GM19395 (cell line): Measurements from ENCODE around the gene ACCSL.

Experiments
- ATAC-seq: cut with Tn5 transposase; IDR thresholded peaks from one replicate; pipeline ENCODE4 v1.9.1; 2021; ENCODE audit warnings: mild to moderate bottlenecking, moderate library complexity; ENCODE audit not compliant: unreplicated experiment

ACCSL gene

DNA sequence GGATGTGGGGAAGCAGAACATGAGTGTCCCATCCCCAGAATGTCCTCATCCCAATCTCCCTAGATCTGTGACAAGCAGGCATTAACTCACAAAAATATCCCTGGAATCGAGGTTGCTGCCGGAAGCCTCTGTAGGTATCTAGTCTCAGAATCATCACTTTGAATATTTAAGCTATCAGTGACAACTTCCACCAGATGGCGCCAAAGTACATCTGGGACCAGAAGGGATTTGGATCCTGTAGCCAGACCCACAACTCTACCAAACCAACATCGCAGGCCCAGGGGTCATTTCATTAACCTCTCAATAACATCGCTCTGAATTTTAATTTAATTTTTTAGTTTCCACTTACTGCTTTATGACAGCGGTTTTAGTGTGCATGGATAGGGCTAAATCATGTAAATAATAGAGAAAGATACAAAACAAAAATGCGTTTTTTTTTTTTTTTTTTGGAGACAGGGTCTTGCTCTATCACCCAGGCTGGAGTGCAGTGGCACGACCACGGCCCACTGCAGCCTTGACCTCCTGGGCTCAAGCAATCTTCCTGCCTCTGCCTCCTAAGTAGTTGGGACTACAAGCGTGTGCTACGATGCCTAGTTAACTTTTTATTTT lies 46.6 kb downstream of the ACCSL start:
- peak; percentile 54 for ATAC-seq

DNA sequence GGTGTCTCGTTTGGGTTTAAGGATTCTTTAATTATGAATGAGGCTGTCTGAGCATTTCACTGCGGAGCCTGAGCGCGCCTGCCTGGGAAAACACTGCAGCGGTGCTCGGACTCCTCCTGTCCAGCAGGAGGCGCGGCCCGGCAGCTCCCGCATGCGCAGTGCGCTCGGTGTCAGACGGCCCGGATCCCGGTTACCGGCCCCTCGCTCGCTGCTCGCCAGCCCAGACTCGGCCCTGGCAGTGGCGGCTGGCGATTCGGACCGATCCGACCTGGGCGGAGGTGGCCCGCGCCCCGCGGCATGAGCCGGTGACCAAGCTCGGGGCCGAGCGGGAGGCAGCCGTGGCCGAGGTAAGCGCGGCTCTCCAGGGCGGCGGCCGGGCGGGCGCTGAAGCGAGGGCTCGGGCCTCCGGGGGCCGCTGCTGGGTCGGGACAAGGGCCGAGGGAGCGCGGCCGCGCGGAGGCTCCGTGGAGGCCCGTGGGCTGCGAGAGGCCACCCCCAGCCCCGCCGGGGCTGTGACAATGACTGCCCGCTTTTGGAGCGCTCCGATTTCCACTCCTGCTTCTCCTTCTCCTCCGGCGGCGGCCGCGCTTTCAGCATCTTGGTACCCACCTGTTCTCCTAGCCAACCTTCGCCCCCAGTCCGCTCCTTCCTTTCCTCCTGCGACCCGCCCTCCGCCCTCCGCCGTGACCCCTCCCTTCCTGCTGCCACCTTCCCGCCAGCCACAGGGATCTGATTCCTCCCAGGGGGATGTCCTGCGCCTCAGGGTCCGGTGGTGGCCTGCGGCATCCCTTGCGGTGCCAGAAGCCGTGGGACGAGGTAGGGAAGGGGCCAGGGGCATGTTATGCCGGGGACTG lies 48.0 kb downstream of the ACCSL start, which contains the start of gene EXT2:
EXT2 (plus strand) TSS at position 173 of the 854 bp plus-strand sequence. CDS start 12,035 bp downstream, outside the sequence.
- ATAC-seq, result peak; percentile 91

DNA sequence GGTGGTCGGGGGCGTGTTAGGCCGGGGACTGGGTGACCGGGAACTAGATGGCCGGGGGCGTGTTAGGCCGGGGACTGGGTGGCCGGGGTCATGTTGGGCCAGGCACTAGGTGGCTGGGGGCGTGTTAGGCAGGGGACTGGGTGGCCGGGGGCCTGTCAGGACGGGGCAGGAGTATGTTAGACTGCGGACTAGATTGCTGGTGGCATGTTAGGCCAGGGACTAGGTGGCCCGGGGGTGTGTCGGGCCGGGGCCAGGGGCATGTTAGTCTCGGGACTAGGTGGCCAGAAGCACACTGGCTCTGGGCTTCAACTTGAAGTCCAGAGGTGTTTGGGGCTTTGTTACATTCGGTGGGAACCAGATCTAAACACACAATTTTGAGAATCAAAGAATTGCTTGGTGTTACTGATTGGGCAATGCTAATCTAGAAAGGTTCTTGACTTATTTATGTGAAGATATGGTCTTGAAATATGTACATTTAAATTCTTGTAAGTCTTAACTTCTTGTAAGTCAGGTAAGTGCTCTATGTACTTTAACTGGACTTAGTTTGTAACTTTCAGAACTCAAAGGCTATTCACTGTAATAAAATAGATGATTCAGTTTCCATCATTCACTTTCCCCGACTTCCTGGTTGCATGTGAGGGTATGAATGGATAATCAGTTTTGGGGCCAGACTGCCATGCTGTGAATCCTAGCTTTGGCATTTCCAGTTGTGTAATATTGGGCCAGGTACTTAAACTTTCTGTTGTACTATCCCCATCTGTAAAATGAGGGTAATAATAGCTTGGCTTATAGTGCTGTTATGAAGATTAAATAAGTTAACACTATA lies 48.8 kb downstream of the ACCSL start:
- ATAC-seq, result no peak

GRCh38 chr11:44097821-44098220 lies 50.0 kb downstream of the ACCSL start:
- no peak for ATAC-seq

DNA sequence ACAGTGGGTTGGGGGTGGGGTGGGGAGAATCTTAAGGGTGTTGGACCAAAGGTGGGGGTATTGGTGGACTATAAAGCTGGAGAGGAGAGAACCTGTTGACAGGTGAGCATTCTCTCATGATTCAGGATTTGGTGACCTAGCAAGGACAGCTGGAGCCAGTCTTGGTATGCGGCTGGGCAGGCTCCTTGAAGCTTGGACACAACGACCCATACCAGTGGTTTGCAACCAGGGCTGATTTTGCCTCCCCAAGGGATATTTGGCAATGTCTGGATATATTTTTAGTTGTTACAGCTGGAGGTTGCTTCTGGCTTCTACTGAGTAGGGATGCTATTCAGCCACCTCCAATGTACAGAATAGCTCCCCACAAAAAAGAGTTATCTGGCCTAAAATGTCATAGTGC lies 53.3 kb downstream of the ACCSL start:
- no peak for ATAC-seq

- no peak for ATAC-seq
Observed at GRCh38 chr11:44104481-44105294, 56.9 kb downstream of the ACCSL start.

- ATAC-seq, result no peak
Observed at GRCh38 chr11:44108260-44108659, 60.5 kb downstream of the ACCSL start.
